Natural killer cell treated with Interleukin-12 subunit alpha and Interleukin-12 subunit beta and Interleukin-15 and Interleukin-18, amount 100 ng/mL, for 72 hours (primary cell): Measurements from ENCODE around the gene ARPIN. TPM values are rescaled to one million over a fixed set of nuclear protein-coding genes. Genes with fewer than 3 reads are reported as not detected.
"Not testable (repeated sequence)": the region's sequence is repeated elsewhere in the genome, so short reads cannot be mapped to it uniquely, and the experiment has no call there.

Experiments
- ATAC-seq, 2 donors: fragments of 150-1000 bp; cut with Tn5 transposase in 1 of 2; sonication (Bioruptor Pico), chemical (Tn5 transposase) in 1 of 2; 2 replicates each; pipeline ENCODE4 v1.10.0; 2021
- DNase-seq: peaks from one replicate; pipeline ENCODE4 v3.0.0; 2022; ENCODE audit warnings: low spot score
- H3K27ac Mint-ChIP-seq, 2 donors: 1 replicate in 1 of 2; 2 replicates in 1 of 2; pipeline ENCODE4 v1.8.0; 2022; ENCODE audit warnings: mixed read lengths in 2 of 2, mild to moderate bottlenecking in 1 of 2, moderate library complexity in 1 of 2
- H3K27me3 Mint-ChIP-seq, 2 donors: 1 replicate in 1 of 2; 2 replicates in 1 of 2; pipeline ENCODE4 v1.8.0; 2022; ENCODE audit warnings: mixed read lengths in 2 of 2
- H3K36me3 Mint-ChIP-seq: one replicate; pipeline ENCODE4 v1.8.0; 2022; ENCODE audit warnings: mixed read lengths
- H3K4me1 Mint-ChIP-seq, 2 donors: 1 replicate in 1 of 2; 2 replicates in 1 of 2; pipeline ENCODE4 v1.8.0; 2022; ENCODE audit warnings: low read depth in 2 of 2, mixed read lengths in 2 of 2, mild to moderate bottlenecking in 1 of 2
- H3K4me3 Mint-ChIP-seq: one replicate; pipeline ENCODE4 v1.8.0; 2022; ENCODE audit warnings: mixed read lengths
- H3K9me3 Mint-ChIP-seq: 2 replicates; pipeline ENCODE4 v1.8.0; 2022; ENCODE audit warnings: mixed read lengths
- total RNA-seq, 2 donors: library from RNA; stranded (reverse); gene quantifications; one replicate each; pipeline ENCODE4 v1.2.3, GENCODE V29; 2022

The ARPIN gene
- total RNA-seq, 2 donors from 2014 or later = not detected

DNA sequence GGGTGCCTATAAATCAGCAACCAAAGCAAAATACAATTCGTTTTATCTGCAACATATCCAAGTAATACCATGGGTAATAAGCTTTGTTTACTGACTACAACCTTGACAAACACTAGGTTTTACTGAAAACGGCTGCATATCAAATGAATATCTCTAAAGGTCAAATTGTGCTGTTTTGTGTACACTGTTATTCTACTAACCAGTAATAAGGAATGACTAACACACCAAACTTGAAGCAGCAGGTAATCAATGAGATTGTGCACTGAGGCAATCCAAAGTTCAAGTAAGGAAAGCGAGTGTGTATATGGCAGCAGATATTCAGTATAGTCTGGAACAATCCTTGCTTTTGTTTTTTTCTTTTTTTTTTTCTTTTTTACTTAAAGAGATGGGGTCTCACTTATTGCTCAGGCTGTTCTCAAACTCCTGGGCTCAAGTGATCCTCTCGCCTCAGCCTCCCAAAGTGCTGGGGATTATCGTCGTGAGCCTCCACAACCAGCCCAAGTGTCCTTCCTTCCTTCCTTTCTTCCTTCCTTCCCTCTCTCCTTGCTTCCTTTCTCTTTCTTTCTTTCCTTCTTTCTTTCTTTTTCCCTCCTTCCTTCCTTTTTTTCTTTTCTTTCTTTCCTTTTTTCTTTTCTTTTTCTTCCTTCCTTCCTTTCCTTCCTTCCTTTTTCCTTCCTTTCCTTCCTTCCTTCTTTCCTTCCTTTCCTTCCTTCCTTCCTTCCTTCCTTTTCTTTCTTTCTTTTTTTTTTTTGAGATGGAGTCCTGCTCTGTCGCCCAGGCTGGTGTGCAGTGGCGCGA is 53.9 kb downstream of the ARPIN start:
- no peak for ATAC-seq
- DNase-seq = no peak
- H3K4me3 Mint-ChIP-seq = no peak overlapping the region
- H3K9me3 Mint-ChIP-seq = no peaks in the 10 kb centered on the region
- peaks cover 4 to 5% of the 10 kb centered on the region in 2 donors for H3K4me1 Mint-ChIP-seq
- no peaks in the 10 kb centered on the region for H3K36me3 Mint-ChIP-seq
- no peaks in the 10 kb centered on the region for H3K27me3 Mint-ChIP-seq
- no peak overlapping the region for H3K27ac Mint-ChIP-seq

DNA sequence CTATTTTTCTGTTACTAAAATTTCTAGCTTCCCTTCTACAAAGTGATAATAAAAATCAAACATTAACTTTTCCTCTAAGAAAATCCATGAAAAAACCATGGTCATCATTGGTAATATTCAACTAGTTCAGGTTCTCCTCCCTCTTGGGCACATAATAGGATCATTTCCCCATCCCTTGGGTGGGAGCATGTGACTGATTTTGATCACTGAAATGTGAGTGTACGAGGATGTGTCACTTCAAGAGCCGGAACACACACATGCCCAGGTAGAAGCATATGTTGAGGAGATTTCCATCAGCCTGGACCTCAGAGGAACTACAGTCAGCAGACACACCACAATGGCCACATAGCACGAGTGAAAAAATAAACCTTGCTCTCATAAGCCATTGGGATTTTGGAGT is 55.1 kb downstream of the ARPIN start:
- Mint-ChIP-seq H3K27ac (no peak overlapping the region), H3K27me3 (no peaks in the 10 kb centered on the region), H3K4me1 (peaks cover 4 to 5% of the 10 kb centered on the region in 2 donors), H3K9me3 (no peaks in the 10 kb centered on the region), H3K36me3 (no peaks in the 10 kb centered on the region), H3K4me3 (no peak overlapping the region)
- DNase-seq = no peak
- ATAC-seq = no peak

DNA sequence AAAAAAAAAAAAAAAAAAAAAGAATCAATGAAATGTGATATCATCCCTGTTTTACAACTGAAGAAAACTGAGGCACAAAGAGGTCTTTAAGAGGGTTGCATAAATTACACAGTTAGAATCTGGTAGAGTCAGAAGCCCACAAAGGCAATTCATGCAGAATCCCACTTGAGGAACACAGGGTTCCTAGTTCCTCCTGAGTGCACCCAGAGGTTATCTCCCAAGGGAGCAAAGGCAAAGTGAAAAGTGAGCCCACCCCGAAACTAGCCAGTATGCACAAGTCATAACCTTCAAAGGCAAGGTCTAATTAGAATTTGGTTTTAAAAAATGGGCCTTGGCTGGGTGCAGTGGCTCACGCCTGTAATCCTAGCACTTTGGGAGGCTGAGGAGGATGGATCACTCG is 56.8 kb downstream of the ARPIN start:
- Mint-ChIP-seq H3K9me3 (no peaks in the 10 kb centered on the region), H3K27me3 (no peaks in the 10 kb centered on the region), H3K4me1 (peaks cover 3 to 10% of the 10 kb centered on the region in 2 donors), H3K36me3 (no peaks in the 10 kb centered on the region), H3K27ac (no peak overlapping the region), H3K4me3 (no peak overlapping the region)
- DNase-seq = no peak
- no peak for ATAC-seq

DNA sequence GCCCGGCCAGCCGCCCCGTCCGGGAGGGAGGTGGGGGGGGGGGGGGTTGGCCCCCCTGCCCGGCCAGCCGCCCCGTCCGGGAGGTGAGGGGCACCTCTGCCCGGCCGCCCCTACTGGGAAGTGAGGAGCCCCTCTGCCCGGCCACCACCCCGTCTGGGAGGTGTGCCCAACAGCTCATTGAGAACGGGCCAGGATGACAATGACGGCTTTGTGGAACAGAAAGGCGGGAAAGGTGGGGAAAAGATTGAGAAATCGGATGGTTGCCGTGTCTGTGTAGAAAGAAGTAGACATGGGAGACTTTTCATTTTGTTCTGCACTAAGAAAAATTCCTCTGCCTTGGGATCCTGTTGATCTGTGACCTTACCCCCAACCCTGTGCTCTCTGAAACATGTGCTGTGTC is 57.9 kb downstream of the ARPIN start:
- DNase-seq, H3K27ac Mint-ChIP-seq, H3K4me1 Mint-ChIP-seq, H3K4me3 Mint-ChIP-seq, H3K27me3 Mint-ChIP-seq, ATAC-seq, H3K36me3 Mint-ChIP-seq, H3K9me3 Mint-ChIP-seq: not testable (repeated sequence)

DNA sequence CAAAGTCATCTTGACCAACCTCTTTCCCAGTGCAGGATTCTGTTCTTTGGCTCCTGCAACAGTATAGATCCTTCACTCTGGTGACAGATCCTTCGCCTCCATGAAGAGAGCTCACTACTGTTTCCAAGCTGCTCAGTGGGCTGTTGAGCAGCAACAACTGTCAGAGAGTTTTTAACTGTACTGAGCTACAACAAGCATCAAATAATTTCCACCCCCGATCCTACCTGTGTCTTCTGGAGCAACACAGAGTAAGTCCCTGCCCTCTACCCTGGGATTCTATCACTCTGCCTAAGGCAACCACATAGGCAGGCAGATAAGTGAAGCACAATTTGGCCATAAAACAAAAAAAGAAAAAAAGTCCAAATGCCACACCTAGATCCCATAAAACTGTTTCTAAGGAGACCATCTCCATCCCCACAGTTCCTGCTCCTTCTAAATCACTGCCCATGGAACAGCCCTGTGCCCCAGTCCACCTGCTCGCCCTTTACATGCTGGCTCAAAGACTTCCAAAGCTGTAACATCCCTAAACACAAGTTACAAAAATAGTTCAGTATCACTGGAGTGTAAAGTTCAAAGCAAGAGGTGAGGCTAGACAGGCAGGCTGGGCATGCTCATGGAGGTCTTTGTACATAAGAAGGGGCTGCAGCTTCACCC is 60.3 kb downstream of the ARPIN start:
- Mint-ChIP-seq H3K36me3 (no peaks in the 10 kb centered on the region), H3K27me3 (no peaks in the 10 kb centered on the region), H3K4me3 (no peak overlapping the region), H3K4me1 (peaks cover 0 to 10% of the 10 kb centered on the region in 2 donors), H3K27ac (no peak overlapping the region), H3K9me3 (no peaks in the 10 kb centered on the region)
- ATAC-seq (no peak), DNase-seq (no peak)

DNA sequence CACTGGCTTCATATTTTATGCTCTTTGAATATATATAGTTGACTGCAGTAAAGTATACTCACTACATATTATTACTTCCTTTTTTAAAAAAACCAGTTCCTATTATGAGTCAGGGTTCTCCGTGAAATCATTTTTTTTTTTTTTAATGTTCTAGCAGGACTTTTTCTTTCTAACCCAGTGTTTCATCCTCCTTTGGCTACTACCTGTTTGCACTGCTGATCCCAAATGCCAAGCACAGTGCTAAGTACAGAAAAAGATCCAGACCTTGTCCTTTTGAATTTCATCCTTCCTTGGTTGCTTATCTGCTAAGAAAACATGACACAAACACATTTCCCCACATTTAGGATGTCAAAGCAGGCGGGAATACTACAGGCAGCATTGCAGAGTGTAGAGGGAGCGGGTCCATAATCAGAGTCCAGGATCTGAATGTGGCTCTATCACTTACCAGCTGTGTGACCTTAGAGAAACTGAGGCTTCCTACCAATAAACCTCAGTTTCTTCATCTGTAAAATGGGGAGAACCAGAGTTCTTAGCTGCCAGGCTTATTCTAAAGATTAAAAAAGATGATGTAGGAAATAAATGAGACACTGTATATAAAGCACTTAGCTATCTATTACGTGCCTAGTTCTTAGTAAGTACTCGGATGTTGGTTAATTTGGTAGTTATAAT is 60.9 kb downstream of the ARPIN start:
- Mint-ChIP-seq H3K27me3 (no peaks in the 10 kb centered on the region), H3K36me3 (no peaks in the 10 kb centered on the region), H3K4me1 (peaks cover 0 to 10% of the 10 kb centered on the region in 2 donors), H3K27ac (peak overlapping the region in 1 of 2 donors; percentile 18), H3K4me3 (no peak overlapping the region), H3K9me3 (no peaks in the 10 kb centered on the region)
- DNase-seq = no peak
- no peak for ATAC-seq

DNA sequence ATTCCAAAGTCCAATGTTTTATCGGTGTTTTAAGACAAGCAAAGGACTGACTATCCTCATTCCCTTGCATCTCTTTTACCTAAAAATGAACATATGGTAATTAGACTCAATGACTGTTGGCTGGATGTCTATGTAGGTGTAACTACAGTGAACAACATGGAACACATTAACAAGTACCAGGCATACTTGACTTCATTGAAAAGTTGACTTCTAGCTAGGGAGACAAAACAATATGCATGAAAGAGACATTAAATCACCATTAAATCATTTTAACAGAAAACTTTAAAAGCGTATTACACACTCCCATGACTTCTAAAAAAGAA is 63.8 kb downstream of the ARPIN start:
- Mint-ChIP-seq H3K27me3 (no peaks in the 10 kb centered on the region), H3K36me3 (no peaks in the 10 kb centered on the region), H3K9me3 (no peaks in the 10 kb centered on the region), H3K4me1 (peaks cover 4 to 10% of the 10 kb centered on the region in 2 donors), H3K27ac (peak overlapping the region; percentile 11 to 53), H3K4me3 (no peak overlapping the region)
- DNase-seq = no peak
- no peak for ATAC-seq

DNA sequence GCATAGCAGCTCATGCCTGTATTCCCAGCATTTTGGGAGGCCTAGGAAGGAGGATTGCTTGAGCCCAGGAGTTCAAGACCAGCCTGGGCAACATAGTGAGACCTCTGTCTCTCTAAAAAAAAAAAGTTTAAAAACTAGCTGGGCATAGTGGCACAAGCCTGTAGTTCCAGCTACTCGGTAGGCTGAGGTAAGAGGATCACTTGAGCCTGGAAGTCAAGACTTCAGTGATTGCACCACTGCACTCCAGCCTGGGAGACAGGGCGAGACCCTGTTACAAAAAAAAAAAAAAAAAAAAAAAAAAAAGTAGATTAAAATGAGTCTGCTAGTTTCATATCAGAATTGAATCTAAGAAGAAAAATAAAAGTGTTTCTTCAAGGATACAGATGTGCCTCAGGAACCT is 65.7 kb downstream of the ARPIN start:
- Mint-ChIP-seq H3K27me3 (no peaks in the 10 kb centered on the region), H3K4me3 (no peak overlapping the region), H3K27ac (no peak overlapping the region), H3K9me3 (no peaks in the 10 kb centered on the region), H3K4me1 (peaks cover 5 to 10% of the 10 kb centered on the region in 2 donors), H3K36me3 (no peaks in the 10 kb centered on the region)
- DNase-seq (no peak), ATAC-seq (no peak)

DNA sequence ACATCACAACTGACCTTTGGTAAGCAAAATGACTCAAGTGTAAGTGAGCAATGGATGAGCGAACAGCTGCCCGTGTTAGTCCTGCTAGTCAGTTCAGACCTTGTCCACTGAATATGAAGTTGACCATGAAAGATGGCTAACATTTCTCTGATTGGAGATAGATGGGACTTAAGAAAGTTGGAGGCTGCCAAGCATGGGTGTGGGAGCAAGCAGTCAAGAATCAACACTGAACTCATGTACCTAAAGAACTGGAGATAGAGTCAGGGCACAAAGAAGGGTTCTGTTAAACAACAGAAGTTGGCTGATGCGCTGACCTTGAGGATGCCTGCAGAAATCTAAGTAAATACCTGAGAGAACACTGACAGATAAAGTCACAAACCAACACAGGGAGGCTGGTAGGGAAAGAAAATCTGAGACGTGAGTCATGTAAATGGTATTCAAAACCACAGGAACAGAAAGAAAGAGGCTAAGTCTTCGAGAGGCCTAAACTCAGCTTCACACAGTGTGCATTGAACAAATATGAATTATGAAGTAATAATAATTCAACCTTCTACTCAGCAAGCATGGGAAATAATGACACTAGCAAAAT is 67.4 kb downstream of the ARPIN start:
- no peak overlapping the region for H3K27ac Mint-ChIP-seq
- no peaks in the 10 kb centered on the region for H3K27me3 Mint-ChIP-seq
- ATAC-seq = no peak
- peaks cover 4 to 9% of the 10 kb centered on the region in 2 donors for H3K4me1 Mint-ChIP-seq
- no peaks in the 10 kb centered on the region for H3K36me3 Mint-ChIP-seq
- no peak overlapping the region for H3K4me3 Mint-ChIP-seq
- H3K9me3 Mint-ChIP-seq = no peaks in the 10 kb centered on the region
- no peak for DNase-seq

Other genes with a start within 250 kb of the ARPIN start
- gene PLIN1, start 233.6 kb downstream of the ARPIN start, total RNA-seq = 1 to 10 TPM in 1 of 2 donors, under 1 TPM in 1; 0.33 to 1.0 TPM
- gene PEX11A, start 222.2 kb downstream of the ARPIN start, total RNA-seq = 1 to 10 TPM; 3.1 to 3.2 TPM
- gene WDR93, start 222.1 kb downstream of the ARPIN start, total RNA-seq = not detected
- 1 to 10 TPM; 2.3 to 4.0 TPM for gene MESP1, start 161.7 kb downstream of the ARPIN start, total RNA-seq
- gene MESP2, start 136.6 kb downstream of the ARPIN start, total RNA-seq = not detected
- gene ANPEP, start 98.1 kb downstream of the ARPIN start, total RNA-seq = 1 to 10 TPM in 1 of 2 donors, not detected in 1; 3.2 TPM
- 10 to 100 TPM; 29.0 to 34.4 TPM for gene AP3S2, start 19.0 kb downstream of the ARPIN start, total RNA-seq
- 10 to 100 TPM; 26.6 to 32.6 TPM for gene ZNF710, start 88.4 kb upstream of the ARPIN start, total RNA-seq
- gene IDH2, start 189.5 kb upstream of the ARPIN start, total RNA-seq = 10 to 100 TPM; 94.3 to 96.4 TPM